GM18858 (cell line): ENCODE results near the gene FAAH.
"Not testable (repeated sequence)": the region's sequence is repeated elsewhere in the genome, so short reads cannot be mapped to it uniquely, and the experiment has no call there.

ENCODE experiments used
- ATAC-seq: cut with Tn5 transposase; IDR thresholded peaks from one replicate; pipeline ENCODE4 v1.9.1; 2021; ENCODE audit not compliant: unreplicated experiment

Gene FAAH

GRCh38 chr1:46394108-46394871, at the start of gene FAAH:
FAAH (plus strand) TSS chr1:46394317; CDS start chr1:46394349, 32 bp downstream.
- no peak for ATAC-seq

GRCh38 chr1:46344481-46344880, 49.6 kb upstream of the FAAH start:
- ATAC-seq, result no peak

- ATAC-seq, result no peak
Observed at GRCh38 chr1:46345281-46345680, 48.8 kb upstream of the FAAH start.

DNA sequence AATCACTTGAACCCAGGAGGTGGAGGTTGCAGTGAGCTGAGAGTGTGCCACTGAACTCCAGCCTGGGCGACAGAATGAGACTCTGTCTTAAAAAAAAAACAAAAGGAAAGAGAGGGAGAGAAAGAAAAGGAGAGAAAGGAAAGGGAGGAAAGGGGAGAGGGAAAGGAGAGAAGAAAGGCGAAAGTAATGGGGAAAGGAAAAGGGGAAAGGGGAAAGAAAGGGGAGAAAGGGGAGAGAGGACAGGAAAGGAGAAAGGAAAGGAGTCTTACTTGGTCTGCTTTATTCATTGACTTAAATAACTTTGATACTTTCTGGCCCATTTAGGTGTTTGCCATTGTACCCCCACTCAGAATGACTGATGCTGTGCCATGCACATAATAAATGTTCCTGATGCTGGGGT, 41.8 kb upstream of the FAAH start:
- ATAC-seq, result no peak

DNA sequence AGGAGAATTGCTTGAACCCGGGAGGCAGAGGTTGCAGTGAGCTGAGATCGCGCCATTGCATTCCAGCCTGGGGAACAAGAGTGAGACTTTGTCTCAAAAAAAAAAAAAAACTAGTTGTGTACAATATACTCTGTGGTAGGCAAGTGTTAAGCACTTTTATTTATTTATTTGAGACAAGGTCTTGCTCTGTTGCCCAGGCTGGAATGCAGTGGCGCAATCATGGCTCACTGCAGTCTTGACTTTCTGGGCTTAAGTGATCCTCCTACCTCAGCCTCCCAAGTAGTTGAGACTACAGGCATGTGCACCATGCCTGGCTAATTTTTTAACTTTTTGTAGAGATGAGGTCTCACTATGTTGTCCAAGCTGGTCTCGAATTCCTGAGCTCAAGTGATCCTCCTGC, 38.2 kb upstream of the FAAH start:
- not testable (repeated sequence) for ATAC-seq

DNA sequence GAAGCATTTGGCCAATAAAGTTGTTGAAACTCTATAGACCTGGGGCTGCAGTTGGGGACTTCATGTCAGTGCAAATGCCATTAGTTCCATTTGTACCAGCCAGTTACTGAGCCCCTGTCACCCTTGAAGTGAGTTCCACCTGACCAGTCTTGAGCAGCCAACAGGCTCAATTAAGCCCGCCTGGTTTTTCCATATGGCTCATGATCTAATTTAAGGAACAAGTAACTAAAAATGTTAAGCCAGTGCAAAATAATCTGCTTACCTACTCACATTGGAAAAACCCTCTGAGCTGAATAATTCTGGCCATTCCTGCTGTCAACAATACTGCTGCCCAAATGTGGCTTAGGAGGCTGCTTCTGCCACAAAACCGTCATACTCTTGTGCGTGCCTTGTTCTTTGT, 32.0 kb upstream of the FAAH start:
- ATAC-seq, result no peak

- ATAC-seq, result no peak
Observed at GRCh38 chr1:46363121-46363520, 31.0 kb upstream of the FAAH start.

DNA sequence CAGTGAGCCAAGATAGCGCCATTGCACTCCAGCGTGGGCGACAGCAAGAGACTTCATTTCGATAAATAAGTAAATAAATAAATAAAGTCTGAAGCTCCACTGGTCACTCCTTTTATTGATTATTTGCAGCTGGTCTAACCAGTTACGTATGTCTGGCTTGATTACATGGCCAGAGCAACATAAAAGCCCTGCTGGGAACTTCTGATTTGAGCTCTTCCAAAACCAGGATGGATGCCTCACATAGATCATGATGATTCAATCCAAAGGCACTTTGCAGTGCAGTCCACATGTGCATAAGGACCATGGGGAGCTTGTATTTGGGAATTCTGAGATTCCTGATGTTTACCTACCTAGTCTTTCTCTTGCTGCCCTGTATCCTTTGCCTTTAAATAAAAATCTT, 29.5 kb upstream of the FAAH start:
- no peak for ATAC-seq

- not testable (repeated sequence) for ATAC-seq
Observed at GRCh38 chr1:46365796-46366195, 28.3 kb upstream of the FAAH start.

DNA sequence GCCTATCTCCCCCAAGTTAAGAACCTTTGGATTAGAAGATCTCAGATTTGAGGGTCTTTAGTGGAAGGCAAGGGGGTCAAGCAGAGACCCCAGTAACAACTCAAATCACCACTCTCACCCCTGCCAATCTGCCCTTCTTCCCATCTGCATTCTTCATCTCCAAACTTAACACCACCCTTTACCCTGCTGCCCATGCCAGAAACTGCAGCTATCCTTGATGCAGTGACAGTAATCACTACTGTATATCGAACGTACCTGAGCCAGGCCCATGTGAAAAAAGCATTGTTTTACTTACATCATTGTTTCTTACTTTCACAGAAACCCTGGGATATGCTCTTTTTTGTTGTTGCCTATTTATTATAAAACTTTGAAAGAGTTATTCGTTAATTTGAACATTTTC, 27.0 kb upstream of the FAAH start:
- no peak for ATAC-seq

- ATAC-seq, result not testable (repeated sequence)
Observed at GRCh38 chr1:46367701-46368100, 26.4 kb upstream of the FAAH start.

- no peak for ATAC-seq
Observed at GRCh38 chr1:46368791-46369190, 25.3 kb upstream of the FAAH start.

DNA sequence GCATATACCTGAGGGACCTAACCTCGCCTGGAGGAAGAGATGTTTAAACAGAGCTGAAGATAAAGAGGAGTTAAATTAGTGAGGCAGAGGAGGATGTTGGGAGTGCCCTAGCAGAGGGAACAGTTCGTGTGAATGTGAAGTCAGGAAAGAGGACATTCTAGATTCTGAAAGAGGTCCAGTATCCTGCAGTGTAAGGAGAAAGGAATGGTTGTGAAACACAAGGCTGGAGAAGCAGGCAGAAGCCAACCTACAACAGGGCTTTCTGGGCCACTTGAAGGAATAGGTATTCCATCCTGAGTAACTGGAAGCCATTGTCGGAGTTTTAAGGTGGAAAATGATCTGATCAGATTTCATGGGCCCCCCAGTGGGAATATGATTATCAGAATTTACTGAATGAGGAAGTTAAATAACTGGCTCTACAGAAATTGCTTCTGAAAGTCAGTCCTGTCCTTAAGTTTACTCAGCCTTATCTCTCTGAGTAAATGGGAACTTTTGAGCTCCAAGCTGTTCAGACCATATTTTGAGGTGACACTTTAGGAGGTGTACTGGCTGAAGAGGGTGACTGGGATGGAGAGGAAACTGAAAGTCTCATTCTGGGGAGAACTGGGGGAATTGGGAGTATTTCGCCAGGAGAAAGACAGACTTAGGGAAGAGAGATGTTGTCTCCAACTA, 24.4 kb upstream of the FAAH start:
- no peak for ATAC-seq

- ATAC-seq, result no peak
Observed at GRCh38 chr1:46370214-46370633, 23.9 kb upstream of the FAAH start.

GRCh38 chr1:46372431-46372830, 21.7 kb upstream of the FAAH start:
- no peak for ATAC-seq

GRCh38 chr1:46379996-46380395, 14.1 kb upstream of the FAAH start:
- no peak for ATAC-seq

- no peak for ATAC-seq
Observed at GRCh38 chr1:46380508-46380907, 13.6 kb upstream of the FAAH start.

- no peak for ATAC-seq
Observed at GRCh38 chr1:46393510-46393909, 607 bp upstream of the FAAH start.

- no peak for ATAC-seq
Observed at GRCh38 chr1:46394872-46395465, 852 bp downstream of the FAAH start.

DNA sequence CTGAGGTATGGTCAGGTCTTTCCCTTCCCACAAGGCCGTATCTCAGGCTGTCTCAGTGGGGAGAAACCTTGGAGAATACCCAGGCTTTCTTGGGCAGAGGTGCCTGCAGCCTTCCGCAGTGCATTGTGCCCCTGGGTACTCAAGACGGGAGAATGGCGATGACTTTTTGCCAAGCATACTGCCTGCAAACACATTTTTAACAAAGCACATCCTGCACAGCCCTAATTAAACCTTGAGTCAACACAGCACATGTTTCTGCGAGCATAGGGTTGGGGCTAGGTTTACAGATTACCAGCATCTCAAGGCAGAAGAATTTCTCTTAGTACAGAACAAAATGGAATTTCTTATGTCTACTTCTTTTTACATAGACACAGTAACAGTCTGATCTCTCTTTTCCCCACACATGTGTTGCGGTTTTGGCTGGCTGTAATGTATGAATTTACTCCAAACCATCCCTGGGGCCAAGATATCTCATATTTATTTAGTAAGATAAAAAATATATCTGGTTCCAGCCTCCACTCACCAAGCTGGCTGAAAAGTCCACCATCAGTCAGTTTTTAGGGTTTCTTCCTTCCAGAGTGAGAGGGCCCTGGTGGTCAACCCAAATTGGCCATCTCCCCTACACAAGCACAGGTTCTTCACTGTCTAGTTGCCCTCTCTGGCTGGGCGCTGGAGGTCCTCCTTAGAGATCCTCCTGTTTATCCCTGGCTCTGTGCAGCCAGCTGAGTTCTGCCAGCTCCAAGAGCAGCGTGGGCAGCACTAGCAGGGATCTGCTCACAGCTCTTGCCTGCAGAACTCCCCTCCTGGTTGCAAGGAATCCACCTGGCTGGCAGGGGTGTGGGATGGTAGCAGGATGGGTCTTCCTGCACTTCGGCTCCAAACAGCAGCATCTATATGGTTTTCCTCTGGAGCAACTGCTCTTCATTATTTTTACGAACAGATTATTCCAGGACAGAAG, 2.6 kb downstream of the FAAH start:
- no peak for ATAC-seq

DNA sequence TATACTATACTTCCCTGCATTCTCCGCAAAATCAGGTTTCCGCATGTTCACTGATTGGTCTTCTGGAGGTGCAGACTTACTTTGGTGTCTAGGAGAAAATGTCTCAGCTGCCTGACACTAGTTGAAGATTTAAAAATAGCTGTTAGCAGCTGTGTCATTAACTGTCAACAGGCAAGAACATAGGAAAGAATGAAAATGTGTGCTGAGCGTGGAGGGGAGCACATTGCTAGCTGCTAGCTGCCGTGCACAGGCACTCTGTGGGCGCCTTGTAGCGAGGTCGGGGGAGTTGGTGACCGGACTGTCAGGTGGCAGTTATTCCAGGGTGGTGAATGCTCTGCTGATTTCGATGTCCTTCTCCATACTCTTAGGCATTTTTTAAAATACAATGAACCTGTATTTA, 5.2 kb downstream of the FAAH start:
- ATAC-seq, result no peak
